Type B pancreatic cell (in vitro differentiated cells): ENCODE measurements around the gene SDK2. TPM values are rescaled to one million over a fixed set of nuclear protein-coding genes. Genes with fewer than 3 reads are reported as not detected.

Experiments
- DNase-seq: peaks from one replicate; pipeline ENCODE4 v3.0.0; 2021; ENCODE audit warnings: mixed read lengths; ENCODE audit not compliant: unreplicated experiment; ENCODE audit errors: extremely low spot score
- H3K27ac Mint-ChIP-seq: 2 replicates; pipeline ENCODE4 v1.8.0; 2021; ENCODE audit warnings: mild to moderate bottlenecking, mixed read lengths
- H3K27me3 Mint-ChIP-seq: 2 replicates; pipeline ENCODE4 v1.8.0; 2021; ENCODE audit warnings: mixed read lengths
- H3K36me3 Mint-ChIP-seq: 2 replicates; pipeline ENCODE4 v1.8.0; 2021; ENCODE audit warnings: mixed read lengths
- H3K4me1 Mint-ChIP-seq: one replicate; pipeline ENCODE4 v1.8.0; 2021; ENCODE audit warnings: mixed read lengths; ENCODE audit not compliant: unreplicated experiment
- H3K4me3 Mint-ChIP-seq: 2 replicates; pipeline ENCODE4 v1.8.0; 2021; ENCODE audit warnings: mild to moderate bottlenecking, mixed read lengths
- H3K9me3 Mint-ChIP-seq: 2 replicates; pipeline ENCODE4 v1.8.0; 2021; ENCODE audit warnings: mixed read lengths
- CTCF ChIP-seq: fragments of 200-600 bp; sonication (generic); conservative IDR thresholded peaks from 2 replicates; pipeline ENCODE4 v1.5.0; 2021; ENCODE audit warnings: antibody characterized with exemption, mild to moderate bottlenecking
- total RNA-seq: library from RNA; stranded (reverse); gene quantifications from 2 replicates; pipeline ENCODE4 v1.2.1, GENCODE V29; 2021; ENCODE audit warnings: low replicate concordance

Gene SDK2
- total RNA-seq, 1 donor from 2014 or later = 47.3 TPM

- Mint-ChIP-seq H3K36me3 (no peaks in the 10 kb centered on the region), H3K9me3 (no peaks in the 10 kb centered on the region), H3K4me3 (peak overlapping the region; percentile 34), H3K27me3 (no peaks in the 10 kb centered on the region), H3K27ac (peak overlapping the region; percentile 41), H3K4me1 (peaks cover 29% of the 10 kb centered on the region)
- DNase-seq = no peak
- TF ChIP-seq CTCF = no peak
Measured at GRCh38 chr17:73600103-73600871, 44.0 kb downstream of the SDK2 start.

GRCh38 chr17:73599599-73599998 is 44.6 kb downstream of the SDK2 start:
- H3K4me3 Mint-ChIP-seq = no peak overlapping the region
- H3K36me3 Mint-ChIP-seq = peaks cover under 1% of the 10 kb centered on the region
- no peaks in the 10 kb centered on the region for H3K9me3 Mint-ChIP-seq
- no peak overlapping the region for H3K27ac Mint-ChIP-seq
- no peak for DNase-seq
- H3K27me3 Mint-ChIP-seq = peaks cover under 1% of the 10 kb centered on the region
- H3K4me1 Mint-ChIP-seq = peaks cover 26% of the 10 kb centered on the region
- TF ChIP-seq CTCF = no peak

GRCh38 chr17:73598212-73598611 is 46.0 kb downstream of the SDK2 start:
- peaks cover 29% of the 10 kb centered on the region for H3K4me1 Mint-ChIP-seq

GRCh38 chr17:73595931-73596330 is 48.3 kb downstream of the SDK2 start:
- peak; percentile 4 for TF ChIP-seq CTCF
- no peak for DNase-seq
- Mint-ChIP-seq H3K4me3 (no peak overlapping the region), H3K36me3 (peaks cover 4% of the 10 kb centered on the region), H3K9me3 (no peaks in the 10 kb centered on the region), H3K4me1 (peaks cover 26% of the 10 kb centered on the region), H3K27me3 (peaks cover 3% of the 10 kb centered on the region), H3K27ac (no peak overlapping the region)

More at GRCh38 chr17:73598212-73598611, 46.0 kb downstream of the SDK2 start:
- DNase-seq = no peak
- Mint-ChIP-seq H3K4me3 (no peak overlapping the region), H3K27me3 (peaks cover 3% of the 10 kb centered on the region), H3K27ac (no peak overlapping the region), H3K9me3 (no peaks in the 10 kb centered on the region), H3K36me3 (peaks cover 4% of the 10 kb centered on the region)
- no peak for TF ChIP-seq CTCF

GRCh38 chr17:73595479-73595878 is 48.8 kb downstream of the SDK2 start:
- Mint-ChIP-seq H3K36me3 (peaks cover 4% of the 10 kb centered on the region), H3K9me3 (no peaks in the 10 kb centered on the region), H3K27ac (no peak overlapping the region), H3K4me1 (peaks cover 23% of the 10 kb centered on the region), H3K4me3 (no peak overlapping the region), H3K27me3 (peaks cover 3% of the 10 kb centered on the region)
- no peak for DNase-seq
- peak; percentile 79 for TF ChIP-seq CTCF
